ENCODE results near the gene DHRS3. TPM values are rescaled to one million over a fixed set of nuclear protein-coding genes. Genes with fewer than 3 reads are reported as not detected.

DHRS3 gene
- total RNA-seq, 6 donors from 2014 or later = 84.9 to 154 (median 119) TPM

- Histone ChIP-seq H3K36me3 (no peaks in the 10 kb centered on the region), H3K27ac (peak overlapping the region; percentile 9 to 72 (median 51)), H3K4me1 (peaks cover 18 to 53% (median 32%) of the 10 kb centered on the region in 4 donors), H3K4me3 (no peak overlapping the region), H3K27me3 (no peaks in the 10 kb centered on the region), H3K9me3 (no peaks in the 10 kb centered on the region)
- 39 to 75% methylated on average over 10 to 26 of the region's 27 CpGs for whole genome bisulfite sequencing, 2 donors
- ATAC-seq (ENCODE audit: low FRiP score in 2 of 2) (peak in 1 of 2 donors; percentile 82), DNase-seq (peak in 1 of 2 donors; percentile 90)
- TF ChIP-seq EP300 (IDR thresholded peaks at IDR 0.05) (no peak), POLR2AphosphoS5 (IDR thresholded peaks at IDR 0.05) (no peak), CTCF (IDR thresholded peaks at IDR 0.05) (no peak), POLR2A (IDR thresholded peaks at IDR 0.05) (no peak)
These were observed 69.0 kb downstream of the DHRS3 start for GRCh38 chr1:12548973-12549459.

- peak overlapping the region; percentile 9 to 72 (median 51) for H3K27ac ChIP-seq
- H3K4me3 ChIP-seq = no peak overlapping the region
- no peaks in the 10 kb centered on the region for H3K27me3 ChIP-seq
- ATAC-seq (ENCODE audit: low FRiP score in 2 of 2) (no peak), DNase-seq (peak in 1 of 2 donors; percentile 74)
- WGBS, 2 donors = 91 to 94% methylated on average over 8 to 14 of the region's 14 CpGs
- H3K36me3 ChIP-seq = no peaks in the 10 kb centered on the region
- TF ChIP-seq POLR2A (IDR thresholded peaks at IDR 0.05) = no peak
- TF ChIP-seq EP300 (IDR thresholded peaks at IDR 0.05) = no peak
- TF ChIP-seq POLR2AphosphoS5 (IDR thresholded peaks at IDR 0.05) = no peak
- TF ChIP-seq CTCF (IDR thresholded peaks at IDR 0.05) = no peak
- H3K4me1 ChIP-seq = peaks cover 18 to 55% (median 29%) of the 10 kb centered on the region in 4 donors
- no peaks in the 10 kb centered on the region for H3K9me3 ChIP-seq
These were observed 69.6 kb downstream of the DHRS3 start for GRCh38 chr1:12548279-12548972.

- 88 to 96% methylated on average over 11 to 20 of the region's 20 CpGs for WGBS, 2 donors
- Histone ChIP-seq H3K36me3 (no peaks in the 10 kb centered on the region), H3K4me1 (peaks cover 18 to 48% (median 24%) of the 10 kb centered on the region in 4 donors), H3K9me3 (no peaks in the 10 kb centered on the region), H3K27ac (no peak overlapping the region), H3K4me3 (no peak overlapping the region), H3K27me3 (no peaks in the 10 kb centered on the region)
- ATAC-seq (ENCODE audit: low FRiP score in 2 of 2) (no peak), DNase-seq (peak in 1 of 2 donors; percentile 65)
- no peak for TF ChIP-seq EP300 (IDR thresholded peaks at IDR 0.05)
- TF ChIP-seq POLR2AphosphoS5 (IDR thresholded peaks at IDR 0.05) = no peak
- TF ChIP-seq POLR2A (IDR thresholded peaks at IDR 0.05) = no peak
- TF ChIP-seq CTCF (IDR thresholded peaks at IDR 0.05) = no peak
These were observed 70.3 kb downstream of the DHRS3 start for GRCh38 chr1:12547586-12548225.

GRCh38 chr1:12546771-12547585 lies 71.0 kb downstream of the DHRS3 start:
- H3K27me3 ChIP-seq = no peaks in the 10 kb centered on the region
- ATAC-seq (ENCODE audit: low FRiP score in 2 of 2) = peak in 1 of 2 donors; percentile 44
- DNase-seq = no peak
- H3K9me3 ChIP-seq = no peaks in the 10 kb centered on the region
- H3K27ac ChIP-seq = no peak overlapping the region
- TF ChIP-seq POLR2A (IDR thresholded peaks at IDR 0.05) (no peak), CTCF (IDR thresholded peaks at IDR 0.05) (no peak)
- no peak overlapping the region for H3K4me3 ChIP-seq
- peaks cover 15 to 48% (median 23%) of the 10 kb centered on the region in 4 donors for H3K4me1 ChIP-seq
- 50 to 71% methylated on average over 17 of the region's 17 CpGs for WGBS, 2 donors
- no peaks in the 10 kb centered on the region for H3K36me3 ChIP-seq
